Measurements from ENCODE around the gene LRRC8B. TPM values are rescaled to one million over a fixed set of nuclear protein-coding genes. Genes with fewer than 3 reads are reported as not detected.

LRRC8B gene
- total RNA-seq, 3 donors from 2014 or later: 71.5 to 81.9 (median 73.0) TPM

DNA sequence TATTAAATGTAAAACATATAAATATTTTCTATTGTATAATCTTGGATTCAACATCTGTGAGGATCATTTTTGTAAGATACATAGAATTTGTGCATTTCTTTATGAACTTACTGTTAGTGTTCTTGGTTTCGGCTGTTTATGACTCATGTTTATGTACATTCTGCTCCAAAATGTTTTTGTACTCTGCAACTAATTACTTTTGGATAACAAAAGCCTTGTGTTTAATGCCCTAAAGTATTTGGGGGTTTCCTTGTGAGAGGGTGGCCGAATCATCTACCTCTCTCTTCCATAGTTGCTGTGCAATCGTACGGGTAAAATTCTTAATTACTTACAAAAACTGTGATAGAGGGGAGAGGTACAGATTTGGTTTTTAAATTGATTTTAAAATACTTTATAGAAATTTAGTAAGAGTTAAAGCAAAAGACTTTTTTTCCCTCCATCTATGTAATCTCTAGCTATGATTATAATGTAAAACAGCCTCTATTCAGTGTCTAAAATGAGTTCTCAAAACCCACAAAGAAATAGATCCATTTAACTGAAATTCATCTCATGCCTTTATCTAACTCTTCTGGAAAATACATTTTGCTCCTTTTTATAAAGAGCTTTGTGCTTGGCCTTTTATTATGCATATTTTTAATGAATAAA, 69.6 kb downstream of the LRRC8B start:
- Mint-ChIP-seq H3K9me3 (no peaks in the 10 kb centered on the region), H3K4me1 (ENCODE audit: low read depth) (peaks cover 80% of the 10 kb centered on the region), H3K36me3 (ENCODE audit: insufficient read depth) (peaks cover 47% of the 10 kb centered on the region), H3K27me3 (ENCODE audit: low read depth) (no peaks in the 10 kb centered on the region), H3K4me3 (no peak overlapping the region)
- no peak for DNase-seq
- no peak for ATAC-seq

DNA sequence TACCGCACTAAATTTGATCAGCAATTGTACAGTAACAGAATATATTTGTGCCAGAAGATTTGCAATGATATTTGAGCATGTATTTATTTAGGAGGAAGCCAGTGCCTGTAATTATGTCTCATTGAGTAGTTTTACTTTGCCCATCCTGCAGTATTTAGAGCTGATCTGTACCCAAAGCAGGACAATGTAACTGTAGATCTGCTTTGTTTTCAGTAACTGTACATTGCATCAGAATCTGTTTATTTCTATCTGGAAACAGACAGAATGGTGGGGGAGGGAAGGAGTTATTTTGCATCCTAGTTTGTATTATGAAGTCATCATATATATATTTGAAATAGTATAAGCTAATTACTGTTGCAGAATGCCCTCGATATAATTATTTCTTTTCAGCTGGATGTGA, 72.1 kb downstream of the LRRC8B start:
- peaks cover 52% of the 10 kb centered on the region for H3K36me3 Mint-ChIP-seq (ENCODE audit: insufficient read depth)

DNA sequence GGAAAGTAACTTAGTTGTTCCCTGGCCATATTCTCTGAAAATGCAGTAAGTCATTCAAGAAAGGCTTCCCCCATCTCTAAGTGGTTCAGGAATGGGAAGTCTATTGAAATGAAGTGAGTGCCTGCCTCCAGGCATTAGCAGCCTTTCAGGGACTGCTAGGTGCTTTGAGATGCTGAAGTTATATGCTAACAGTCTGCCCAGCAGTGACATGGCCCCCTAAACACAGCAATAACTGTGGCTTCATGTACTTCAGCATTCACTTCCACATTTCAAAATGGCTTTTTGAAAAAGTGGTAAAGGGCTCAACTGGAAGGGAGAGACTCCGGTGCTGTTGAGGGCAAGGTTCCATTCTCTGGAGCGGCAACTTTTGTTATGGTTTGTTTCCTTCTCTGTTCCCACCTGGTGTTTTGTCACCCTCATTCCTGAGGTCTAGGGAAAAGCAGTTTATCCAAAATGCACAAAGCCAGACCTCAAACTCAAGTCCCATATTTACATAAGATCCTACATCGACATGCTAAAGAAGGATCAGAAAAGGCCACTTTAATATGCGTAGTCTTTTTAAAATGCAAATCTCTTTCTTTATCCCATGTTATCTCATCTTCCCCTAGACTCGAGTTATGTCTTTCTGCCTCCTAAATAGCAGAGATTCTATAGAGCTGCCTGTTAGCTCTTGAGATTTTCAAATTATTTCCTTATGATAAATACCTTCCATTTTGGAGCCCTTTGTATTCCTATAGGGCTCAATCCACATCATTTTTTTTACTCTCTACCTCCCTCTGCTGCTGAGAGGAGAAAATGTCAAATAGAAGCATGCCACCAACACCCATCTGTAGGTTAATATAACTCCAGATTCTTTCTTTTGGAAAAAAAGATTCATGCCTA, 74.1 kb downstream of the LRRC8B start:
- H3K27me3 Mint-ChIP-seq (ENCODE audit: low read depth): no peaks in the 10 kb centered on the region
- H3K4me1 Mint-ChIP-seq (ENCODE audit: low read depth): peaks cover 83% of the 10 kb centered on the region
- H3K36me3 Mint-ChIP-seq (ENCODE audit: insufficient read depth): peaks cover 40% of the 10 kb centered on the region
- ATAC-seq (no peak), DNase-seq (no peak)
- H3K4me3 Mint-ChIP-seq: no peak overlapping the region
- H3K9me3 Mint-ChIP-seq: no peaks in the 10 kb centered on the region

More for the DNA sequence above, 72.1 kb downstream of the LRRC8B start:
- no peaks in the 10 kb centered on the region for H3K27me3 Mint-ChIP-seq (ENCODE audit: low read depth)
- no peak overlapping the region for H3K4me3 Mint-ChIP-seq
- peaks cover 82% of the 10 kb centered on the region for H3K4me1 Mint-ChIP-seq (ENCODE audit: low read depth)
- H3K9me3 Mint-ChIP-seq: no peaks in the 10 kb centered on the region
- DNase-seq (no peak), ATAC-seq (no peak)

DNA sequence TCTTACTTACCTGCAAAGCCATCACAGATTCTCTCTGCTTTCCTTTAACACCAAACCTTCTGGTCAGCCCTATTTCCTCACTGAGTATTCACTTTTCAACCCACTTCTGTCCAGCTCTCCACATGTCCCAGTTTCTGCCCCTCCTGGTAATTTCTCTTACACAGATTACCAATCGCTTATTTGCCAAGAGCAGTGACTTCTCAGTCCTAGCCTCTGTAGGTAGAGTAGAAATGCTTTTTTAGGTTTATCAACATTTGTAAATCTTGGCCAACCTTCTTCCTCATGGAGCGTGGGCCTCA, 74.7 kb downstream of the LRRC8B start:
- DNase-seq: no peak

DNA sequence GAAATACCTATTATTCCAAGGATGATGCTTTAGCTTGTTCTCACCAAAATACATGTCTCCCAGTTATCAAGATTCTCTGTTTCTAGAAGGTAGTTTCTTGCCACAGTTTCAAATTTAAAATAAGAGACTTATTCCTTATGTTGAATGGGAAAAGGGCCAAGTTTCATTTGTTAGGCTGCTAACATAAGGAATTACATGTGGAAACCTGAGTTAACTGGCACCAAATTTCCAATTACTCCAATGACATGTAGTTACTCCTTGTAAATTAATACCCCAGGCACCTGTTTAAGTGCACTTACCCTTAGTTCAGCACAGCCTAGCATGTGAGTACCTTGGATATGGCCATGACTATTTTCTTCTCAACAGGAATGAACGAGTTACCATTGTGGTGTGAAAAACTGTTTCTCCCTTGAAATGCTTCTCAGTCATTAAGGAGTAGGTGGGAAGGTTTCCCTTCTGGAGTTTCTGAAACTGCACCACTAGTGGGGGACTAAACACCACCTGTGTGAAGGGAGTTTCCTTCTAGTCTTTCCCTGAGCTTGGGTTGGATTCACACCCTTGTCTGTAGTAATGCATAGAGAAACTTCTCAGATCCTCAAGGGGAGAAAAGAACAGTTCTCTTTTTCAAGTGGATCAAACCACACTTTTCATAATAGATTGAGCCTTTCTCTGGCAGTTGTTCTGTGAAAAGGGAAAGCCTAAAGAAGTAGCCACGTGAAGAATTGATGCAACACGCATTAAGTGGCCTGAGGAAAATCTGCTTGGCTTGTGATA, 76.0 kb downstream of the LRRC8B start:
- no peaks in the 10 kb centered on the region for H3K9me3 Mint-ChIP-seq
- no peak overlapping the region for H3K4me3 Mint-ChIP-seq
- peaks cover 90% of the 10 kb centered on the region for H3K4me1 Mint-ChIP-seq (ENCODE audit: low read depth)
- ATAC-seq (peak; percentile 12 to 13), DNase-seq (no peak)
- peaks cover 30% of the 10 kb centered on the region for H3K36me3 Mint-ChIP-seq (ENCODE audit: insufficient read depth)
- H3K27me3 Mint-ChIP-seq (ENCODE audit: low read depth): no peaks in the 10 kb centered on the region

More for the DNA sequence above, 74.7 kb downstream of the LRRC8B start:
- Mint-ChIP-seq H3K27me3 (ENCODE audit: low read depth) (no peaks in the 10 kb centered on the region), H3K4me3 (no peak overlapping the region), H3K9me3 (no peaks in the 10 kb centered on the region), H3K36me3 (ENCODE audit: insufficient read depth) (peaks cover 36% of the 10 kb centered on the region), H3K4me1 (ENCODE audit: low read depth) (peaks cover 85% of the 10 kb centered on the region)
- no peak for ATAC-seq

DNA sequence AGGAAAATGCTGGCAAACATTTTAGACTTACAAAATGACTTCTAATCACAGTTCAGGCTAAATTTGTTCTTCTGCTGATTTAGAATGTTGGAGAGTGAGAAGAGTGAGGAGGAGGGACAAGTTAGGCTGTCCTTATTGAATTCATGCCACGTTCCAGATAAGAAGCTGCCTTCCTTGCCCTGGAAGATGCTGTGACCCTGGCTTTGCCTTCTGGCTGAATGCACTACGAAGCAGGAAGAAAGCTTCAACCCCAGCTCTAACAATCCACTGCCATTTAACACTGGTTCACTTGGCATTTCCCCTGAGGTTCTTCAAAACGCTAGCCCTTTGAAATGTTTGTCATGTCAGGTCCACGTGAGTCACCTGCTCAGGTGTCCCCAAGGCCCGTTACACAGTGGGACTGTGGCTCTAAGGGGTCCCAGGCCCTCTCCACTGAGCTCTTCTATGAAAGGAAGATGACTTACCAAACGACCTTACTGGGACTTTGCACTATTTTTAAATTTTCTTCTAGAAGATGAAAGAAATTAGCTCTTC, 78.3 kb downstream of the LRRC8B start:
- ATAC-seq (peak; percentile 19 to 20), DNase-seq (peak; percentile 31)
- H3K4me1 Mint-ChIP-seq (ENCODE audit: low read depth): peaks cover 98% of the 10 kb centered on the region
- no peaks in the 10 kb centered on the region for H3K27me3 Mint-ChIP-seq (ENCODE audit: low read depth)
- H3K9me3 Mint-ChIP-seq: no peaks in the 10 kb centered on the region
- H3K36me3 Mint-ChIP-seq (ENCODE audit: insufficient read depth): peaks cover 24% of the 10 kb centered on the region
- peak overlapping the region; percentile 53 for H3K4me3 Mint-ChIP-seq

DNA sequence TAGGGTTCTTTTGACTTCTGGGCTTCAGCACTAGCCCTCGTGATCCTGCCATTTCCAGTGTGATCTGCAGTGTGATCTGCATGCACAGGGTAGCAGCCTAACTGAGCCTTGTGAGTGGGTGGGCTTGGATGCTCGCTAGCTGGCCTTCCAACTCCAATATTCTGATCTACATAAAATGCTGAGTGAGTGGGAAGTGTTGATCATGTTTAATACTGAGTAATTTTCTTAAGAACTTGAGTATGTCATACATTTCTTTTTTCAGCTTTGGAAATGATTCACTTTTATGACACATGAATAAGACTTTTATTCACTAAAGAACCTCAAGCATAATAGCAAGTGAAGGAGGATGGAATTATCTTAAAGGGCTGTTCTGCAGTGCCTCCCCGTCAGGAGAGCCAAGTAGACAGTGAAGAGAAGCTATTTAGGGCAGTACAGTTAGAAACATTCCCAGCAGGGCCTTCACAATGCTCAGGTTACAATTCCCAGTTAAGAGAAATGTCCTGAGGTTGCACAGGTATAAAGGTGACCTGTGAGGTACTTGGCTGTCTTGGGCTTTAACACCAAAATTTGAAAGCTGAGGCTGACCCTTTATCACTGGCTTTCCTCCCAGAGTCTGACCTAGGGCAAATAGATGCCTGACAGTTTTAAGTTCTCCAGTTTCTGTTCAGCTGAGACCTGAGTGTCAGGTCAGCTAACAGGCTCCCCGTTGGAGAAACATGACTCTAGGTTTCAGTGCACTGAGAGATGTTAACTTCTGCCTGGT, 79.2 kb downstream of the LRRC8B start:
- ATAC-seq (peak; percentile 53 to 55), DNase-seq (peak; percentile 52)
- Mint-ChIP-seq H3K36me3 (ENCODE audit: insufficient read depth) (peaks cover 19% of the 10 kb centered on the region), H3K4me3 (peak overlapping the region; percentile 56), H3K9me3 (no peaks in the 10 kb centered on the region), H3K4me1 (ENCODE audit: low read depth) (peaks cover 98% of the 10 kb centered on the region), H3K27me3 (ENCODE audit: low read depth) (no peaks in the 10 kb centered on the region)

DNA sequence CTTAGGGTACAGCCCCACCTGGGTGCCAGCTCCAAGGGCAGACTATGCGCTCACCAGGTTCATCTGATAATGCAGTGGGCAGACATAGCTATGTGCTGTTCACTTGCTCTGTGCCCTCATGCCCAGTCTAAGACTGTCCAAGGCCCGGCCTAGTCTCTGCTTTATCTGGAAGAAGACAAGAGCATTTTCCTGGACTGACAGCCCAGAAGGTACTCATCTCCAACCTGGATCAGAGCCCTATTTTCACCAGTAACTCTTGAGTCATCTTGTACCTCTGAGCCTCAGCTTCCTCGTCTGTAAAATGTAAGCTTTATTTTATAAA, 79.7 kb downstream of the LRRC8B start:
- Mint-ChIP-seq H3K4me3 (peak overlapping the region; percentile 56), H3K4me1 (ENCODE audit: low read depth) (peaks cover 98% of the 10 kb centered on the region), H3K36me3 (ENCODE audit: insufficient read depth) (peaks cover 17% of the 10 kb centered on the region), H3K9me3 (no peaks in the 10 kb centered on the region), H3K27me3 (ENCODE audit: low read depth) (no peaks in the 10 kb centered on the region)
- DNase-seq (no peak), ATAC-seq (peak; percentile 3 to 11)

DNA sequence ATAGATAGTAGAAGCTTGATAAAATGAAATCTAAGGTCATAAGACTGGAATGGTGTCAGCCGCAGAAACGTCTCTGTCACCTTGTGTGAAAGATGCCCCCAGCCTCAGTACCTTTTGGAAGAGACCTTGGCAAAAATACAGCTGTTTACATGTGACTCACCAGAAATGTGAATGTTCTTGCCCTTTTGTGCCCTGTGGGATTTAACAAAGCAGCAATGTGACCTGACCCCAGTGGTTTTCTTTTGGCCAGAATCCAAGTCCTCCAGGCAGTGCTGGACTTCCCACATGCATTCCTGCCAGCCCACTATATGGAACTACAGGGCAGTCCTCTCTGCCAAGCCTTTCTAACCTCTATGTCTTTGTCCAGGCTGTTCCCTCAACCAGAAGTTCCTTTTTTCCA, 81.1 kb downstream of the LRRC8B start:
- Mint-ChIP-seq H3K36me3 (ENCODE audit: insufficient read depth) (peaks cover 12% of the 10 kb centered on the region), H3K4me3 (no peak overlapping the region), H3K4me1 (ENCODE audit: low read depth) (peaks cover 95% of the 10 kb centered on the region), H3K9me3 (no peaks in the 10 kb centered on the region), H3K27me3 (ENCODE audit: low read depth) (no peaks in the 10 kb centered on the region)
- DNase-seq (no peak), ATAC-seq (no peak)

DNA sequence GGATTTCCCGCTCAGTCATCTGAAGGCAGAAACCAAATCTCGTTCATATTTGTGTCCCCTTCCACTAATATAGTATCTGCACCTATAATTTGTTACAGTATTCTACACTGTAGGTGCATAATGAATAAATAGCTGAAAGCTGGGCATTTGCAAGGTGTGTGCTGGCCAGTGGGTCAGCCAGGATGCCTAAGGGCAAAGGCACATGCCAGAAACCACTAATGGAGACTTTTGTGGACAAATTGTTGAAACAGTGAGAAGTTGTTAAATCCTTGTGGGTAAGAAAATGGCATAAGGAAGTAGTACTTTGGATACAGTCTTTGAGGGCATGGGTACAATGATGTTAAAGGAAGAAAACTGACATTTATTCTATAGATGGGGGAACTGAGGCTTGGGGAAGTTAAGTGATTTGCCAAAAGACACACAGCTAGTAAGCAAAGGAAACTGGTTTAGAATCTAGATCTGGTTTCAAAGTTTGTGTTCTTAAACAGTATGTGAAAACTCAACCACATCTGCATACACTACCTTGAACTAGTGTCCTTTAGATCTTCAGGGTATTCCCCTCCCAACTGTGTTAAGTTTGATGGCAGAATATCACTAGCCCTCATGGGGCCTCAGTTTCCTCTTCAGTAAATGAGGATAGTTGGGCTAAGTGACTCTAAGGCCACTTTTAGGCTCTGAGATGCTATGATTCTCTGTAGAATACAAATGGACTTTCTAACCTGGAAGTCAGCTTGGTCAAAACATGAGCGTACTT, 81.8 kb downstream of the LRRC8B start:
- H3K27me3 Mint-ChIP-seq (ENCODE audit: low read depth): no peaks in the 10 kb centered on the region
- H3K9me3 Mint-ChIP-seq: no peaks in the 10 kb centered on the region
- no peak for ATAC-seq
- H3K4me3 Mint-ChIP-seq: peak overlapping the region; percentile 29
- H3K36me3 Mint-ChIP-seq (ENCODE audit: insufficient read depth): peaks cover 6% of the 10 kb centered on the region
- no peak for DNase-seq
- peaks cover 95% of the 10 kb centered on the region for H3K4me1 Mint-ChIP-seq (ENCODE audit: low read depth)

DNA sequence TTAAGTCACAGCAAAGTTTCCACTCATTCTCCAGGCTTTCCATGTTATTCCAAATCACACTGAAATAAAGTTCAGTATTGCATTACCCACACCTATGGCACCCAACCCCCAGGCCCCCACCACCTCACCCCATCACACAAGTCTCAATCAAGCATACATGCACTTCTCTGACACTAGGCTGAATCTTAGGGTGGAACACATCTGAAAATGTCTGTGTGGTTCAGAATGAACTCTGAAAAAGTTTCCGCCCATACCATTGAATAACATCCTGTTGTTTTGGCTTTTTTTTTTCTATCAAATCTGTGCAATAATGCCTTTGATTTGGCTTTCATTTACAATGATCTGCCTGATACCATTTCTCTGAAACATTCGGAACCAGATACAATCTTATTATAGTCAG, 82.5 kb downstream of the LRRC8B start:
- Mint-ChIP-seq H3K4me3 (peak overlapping the region; percentile 16), H3K9me3 (no peaks in the 10 kb centered on the region), H3K36me3 (ENCODE audit: insufficient read depth) (no peaks in the 10 kb centered on the region), H3K4me1 (ENCODE audit: low read depth) (peaks cover 93% of the 10 kb centered on the region), H3K27me3 (ENCODE audit: low read depth) (no peaks in the 10 kb centered on the region)
- ATAC-seq: no peak
- peak; percentile 37 for DNase-seq

DNA sequence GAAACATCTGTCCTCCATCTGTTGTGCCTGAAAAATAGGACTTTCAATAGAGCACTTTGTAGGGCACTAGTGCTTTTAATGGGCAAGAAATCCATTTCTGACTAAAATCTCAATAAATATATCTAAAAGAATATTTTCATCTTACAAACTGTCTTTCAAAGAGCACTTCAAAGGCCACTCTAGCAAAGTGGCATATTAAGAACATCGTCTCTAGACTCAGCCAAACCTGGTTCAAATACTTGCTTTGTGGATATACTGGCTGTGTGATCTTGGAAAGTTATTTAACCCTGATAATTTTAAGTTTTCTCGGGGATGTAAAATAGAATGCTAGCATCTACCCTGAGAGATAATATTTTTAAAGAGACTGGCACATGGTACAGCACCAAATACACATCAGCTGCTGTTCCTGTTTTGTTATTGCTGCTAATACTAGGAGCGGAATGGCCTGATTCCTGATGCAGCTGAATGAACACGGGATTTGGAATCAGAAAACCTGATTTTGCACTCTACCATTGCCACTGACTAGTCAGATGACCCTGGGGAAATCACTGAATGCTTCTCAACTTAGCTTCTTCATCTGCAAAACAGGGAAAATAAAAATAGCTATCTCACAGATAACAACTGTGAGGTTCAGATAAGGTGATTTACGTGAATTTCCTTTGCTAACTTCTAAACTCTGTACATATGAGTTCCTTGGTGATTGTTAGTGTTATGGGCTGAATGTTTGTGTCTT, 83.1 kb downstream of the LRRC8B start:
- Mint-ChIP-seq H3K4me1 (ENCODE audit: low read depth) (peaks cover 94% of the 10 kb centered on the region), H3K9me3 (no peaks in the 10 kb centered on the region), H3K4me3 (peak overlapping the region; percentile 85), H3K27me3 (ENCODE audit: low read depth) (no peaks in the 10 kb centered on the region), H3K36me3 (ENCODE audit: insufficient read depth) (no peaks in the 10 kb centered on the region)
- no peak for ATAC-seq
- DNase-seq: no peak
